Spleen (tissue), 11 donors: Measurements from ENCODE around the gene SELP. TPM values are rescaled to one million over a fixed set of nuclear protein-coding genes. Genes with fewer than 3 reads are reported as not detected.

Experiments
- DNase-seq: peaks from one replicate; pipeline ENCODE4 v3.0.0-alpha.2; 2020
- H3K27ac ChIP-seq, 8 donors: fragments of 200-600 bp; sonication (generic) in 7 of 8; 1 replicate in 4 of 8; 2 replicates in 4 of 8; pipeline versions ENCODE4 v1.5.0 to v1.8.0; 2016 to 2021; ENCODE audit warnings: inconsistent platforms in 4 of 8, mild to moderate bottlenecking in 4 of 8, moderate library complexity in 1 of 8
- H3K27me3 ChIP-seq, 7 donors: fragments of 200-600 bp; sonication (generic) in 6 of 7; replicated peaks in 1 of 7; 1 replicate in 4 of 7; 2 replicates in 3 of 7; pipeline versions ENCODE4 v1.5.0 to v1.8.0; 2016 to 2021; ENCODE audit warnings: inconsistent platforms in 3 of 7, mild to moderate bottlenecking in 1 of 7
- H3K36me3 ChIP-seq, 6 donors: fragments of 200-600 bp; sonication (generic) in 5 of 6; 1 replicate in 4 of 6; 2 replicates in 2 of 6; pipeline versions ENCODE4 v1.5.0 to v1.8.0; 2016 to 2021; ENCODE audit warnings: inconsistent platforms in 2 of 6
- H3K4me1 ChIP-seq, 6 donors: fragments of 200-600 bp; sonication (generic) in 5 of 6; 1 replicate in 3 of 6; 2 replicates in 3 of 6; pipeline versions ENCODE4 v1.5.0 to v1.8.0; 2016 to 2021; ENCODE audit warnings: inconsistent platforms in 3 of 6
- H3K4me3 ChIP-seq, 8 donors: fragments of 200-600 bp; sonication (generic) in 7 of 8; 1 replicate in 4 of 8; 2 replicates in 4 of 8; pipeline versions ENCODE4 v1.5.0 to v1.8.0; 2016 to 2021; ENCODE audit warnings: inconsistent platforms in 4 of 8, mild to moderate bottlenecking in 4 of 8, moderate library complexity in 2 of 8
- H3K9me3 ChIP-seq, 8 donors: fragments of 200-600 bp; sonication (generic) in 7 of 8; 1 replicate in 4 of 8; 2 replicates in 4 of 8; pipeline versions ENCODE4 v1.5.0 to v1.8.0; 2016 to 2021; ENCODE audit warnings: inconsistent platforms in 4 of 8
- CTCF ChIP-seq, 11 experiments: fragments of 200-600 bp in 7 of 11; fragments of 450-650 bp in 4 of 11; sonication (generic) in 4 of 11; IDR thresholded peaks in 8 of 11; conservative IDR thresholded peaks in 3 of 11; 1 replicate in 7 of 11; 2 replicates in 4 of 11; pipeline versions ENCODE4 v1.4.0 to v1.8.0; 2016 to 2021; ENCODE audit warnings: antibody characterized with exemption in 11 of 11, inconsistent platforms in 4 of 11, mild to moderate bottlenecking in 1 of 11
- POLR2A ChIP-seq, 3 donors: fragments of 450-650 bp; IDR thresholded peaks; one replicate each; pipeline ENCODE4 v1.5.1; 2017; ENCODE audit warnings: antibody characterized with exemption in 3 of 3, mild to moderate bottlenecking in 1 of 3
- POLR2AphosphoS5 ChIP-seq, 3 donors: sonication (generic); formaldehyde crosslinking; IDR thresholded peaks; one replicate each; pipeline ENCODE4 v1.5.1; 2017; ENCODE audit warnings: antibody characterized with exemption in 3 of 3
- WGBS, 5 donors: extraction: QIAGEN DNeasy Blood & Tissue Kit in 3 of 5; methylation state at CpG; one replicate each; pipeline versions ENCODE4 v1.1.5 to v1.1.7; 2013 to 2018; 5-methylcytosine and 5-hydroxymethylcytosine counted together
- intact Hi-C: fragments of 100-400 bp; cut with DNase I; formaldehyde crosslinking; loops from one replicate; pipeline ENCODE4 v1.15.0; 2023; ENCODE audit warnings: low total_unique reads
- polyA plus RNA-seq, 3 donors: library from polyadenylated mRNA; stranded (reverse); fragments of 200-250 nt; gene quantifications; one replicate each; pipeline ENCODE4 v1.2.1, GENCODE V29; 2013
- total RNA-seq, 7 donors: library from RNA; depleted of rRNA in 3 of 7; stranded (reverse); fragments of >200 nt in 3 of 7; fragmentation: NEBNext Ultra II Directional in 4 of 7; extraction: Animal tissue kit (Norgen Biotek cat#: 25700) in 4 of 7; gene quantifications; one replicate each; pipeline versions ENCODE4 v1.1.0 to v1.2.1, GENCODE V29; 2016 to 2021
- donor health status: healthy with polysubstance abuse.
- donor health status: DM: no; HTN: no; CAD: no; lungs with moderate emphysema.
- donor health status: DM: no; HTN: no; CAD: no.
- donor health status: Bipolar disorder and iron deficiency.
- donor health status: healthy.
- donor health status: DM: no; HTN: no; CAD: no.
- donor health status: DM: yes; HTN: yes; CAD: no.

Gene SELP
- total and polyA plus RNA-seq, 10 donors, result 0.97 to 7.6 (median 4.1) TPM

DNA sequence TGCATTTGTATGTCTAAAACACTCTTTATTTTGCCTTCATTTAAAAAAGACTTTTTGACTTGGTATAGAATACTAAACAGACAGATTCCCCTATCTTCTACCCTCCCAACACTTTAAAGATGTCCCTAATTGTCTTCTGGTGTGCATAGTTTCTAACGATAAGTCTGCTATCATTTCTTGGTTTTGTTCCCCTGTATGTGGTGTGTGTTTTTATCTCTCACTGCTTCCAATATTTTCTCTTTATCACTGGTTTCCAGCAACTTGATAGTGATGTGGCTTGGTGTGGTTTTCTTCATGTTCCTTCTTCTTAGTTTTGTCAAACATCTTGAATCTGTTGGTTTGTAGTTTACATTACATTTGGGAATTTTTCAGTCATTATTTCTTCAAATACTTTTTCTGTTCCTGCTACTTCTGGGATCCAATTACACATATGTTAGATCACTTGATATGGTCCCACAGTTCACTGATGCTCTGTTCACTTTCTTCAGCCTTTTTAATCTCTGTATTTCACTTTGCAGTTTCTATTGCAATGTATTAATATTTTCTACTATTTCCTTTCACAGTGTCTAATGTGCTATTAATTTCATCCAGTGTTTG lies 66.8 kb downstream of the SELP start:
- 83 to 98% (median 90%) methylated on average over 1 of the region's 1 CpG for WGBS, 5 donors
- DNase-seq, result no peak

DNA sequence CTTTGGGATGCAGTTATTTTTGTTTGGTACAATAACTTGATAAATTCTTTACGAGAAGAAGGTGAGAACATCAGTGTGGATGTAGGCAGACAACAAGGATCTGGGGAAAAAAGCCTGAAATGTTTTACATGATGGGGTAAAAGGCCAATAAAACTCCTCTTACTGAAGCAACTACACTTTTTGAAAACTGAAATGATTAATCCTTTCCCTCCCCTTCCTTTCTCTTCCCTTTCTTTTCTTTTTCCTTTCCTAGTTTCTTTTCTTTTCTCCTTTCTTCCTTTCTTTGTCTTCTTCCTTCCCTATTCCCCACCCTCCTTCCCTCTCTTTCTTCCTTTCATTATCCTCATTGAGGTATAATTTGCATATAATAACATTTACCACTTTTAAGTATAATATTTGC lies 68.2 kb downstream of the SELP start:
- DNase-seq, result no peak
- intact Hi-C loops, result no loop called here
- H3K36me3 ChIP-seq, result peaks cover 0 to 39% (median 0%) of the 10 kb centered on the region in 6 donors
- TF ChIP-seq CTCF (IDR thresholded peaks at IDR 0.05 in 8 of 11, conservative IDR thresholded peaks at IDR 0.05 in 3 of 11) (no peak), POLR2A (IDR thresholded peaks at IDR 0.05) (no peak), POLR2AphosphoS5 (IDR thresholded peaks at IDR 0.05) (no peak)
- peaks cover 0 to 17% (median 3%) of the 10 kb centered on the region in 8 donors for H3K9me3 ChIP-seq
- no peak overlapping the region for H3K4me3 ChIP-seq
- H3K4me1 ChIP-seq, result no peaks in the 10 kb centered on the region
- no peak overlapping the region for H3K27ac ChIP-seq
- H3K27me3 ChIP-seq, result no peaks in the 10 kb centered on the region
- WGBS, 5 donors, result 63 to 97% (median 91%) methylated on average over 1 of the region's 1 CpG

More for the DNA sequence above, 66.8 kb downstream of the SELP start:
- H3K4me1 ChIP-seq, result no peaks in the 10 kb centered on the region
- H3K4me3 ChIP-seq, result no peak overlapping the region
- H3K9me3 ChIP-seq, result peaks cover 0 to 17% (median 3%) of the 10 kb centered on the region in 8 donors
- intact Hi-C loops, result no loop called here
- no peaks in the 10 kb centered on the region for H3K27me3 ChIP-seq
- no peak overlapping the region for H3K27ac ChIP-seq
- H3K36me3 ChIP-seq, result peaks cover 0 to 25% (median 0%) of the 10 kb centered on the region in 6 donors
- no peak for TF ChIP-seq POLR2AphosphoS5 (IDR thresholded peaks at IDR 0.05)
- no peak for TF ChIP-seq CTCF (IDR thresholded peaks at IDR 0.05 in 8 of 11, conservative IDR thresholded peaks at IDR 0.05 in 3 of 11)
- no peak for TF ChIP-seq POLR2A (IDR thresholded peaks at IDR 0.05)

DNA sequence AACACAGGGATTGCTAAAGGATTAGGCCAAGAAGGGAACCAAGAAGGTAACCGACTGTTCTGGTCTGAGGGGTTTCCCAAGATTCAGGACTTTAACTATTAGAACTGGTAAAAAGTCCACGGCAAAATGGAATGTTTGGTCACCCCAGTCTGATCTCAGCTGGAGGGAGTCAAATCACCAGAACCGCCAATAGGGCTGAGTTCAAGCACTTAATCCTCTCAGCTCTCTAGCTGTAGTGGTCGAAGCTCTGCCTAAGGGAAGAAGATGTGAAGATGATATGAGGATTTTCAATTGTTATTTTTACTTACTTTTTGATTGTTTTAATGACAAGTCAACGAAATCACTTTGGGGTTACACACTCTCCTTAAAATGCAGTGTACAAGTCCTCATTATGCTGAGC lies 72.8 kb downstream of the SELP start:
- Histone ChIP-seq H3K27me3 (no peaks in the 10 kb centered on the region), H3K36me3 (peaks cover 0 to 62% (median 0%) of the 10 kb centered on the region in 6 donors), H3K4me3 (no peak overlapping the region), H3K9me3 (no peaks in the 10 kb centered on the region), H3K27ac (no peak overlapping the region), H3K4me1 (no peaks in the 10 kb centered on the region)
- 81 to 90% (median 87%) methylated on average over 5 of the region's 5 CpGs for WGBS, 5 donors
- intact Hi-C loops, result no loop called here
- TF ChIP-seq CTCF (IDR thresholded peaks at IDR 0.05 in 8 of 11, conservative IDR thresholded peaks at IDR 0.05 in 3 of 11) (no peak), POLR2A (IDR thresholded peaks at IDR 0.05) (no peak), POLR2AphosphoS5 (IDR thresholded peaks at IDR 0.05) (no peak)
- no peak for DNase-seq

DNA sequence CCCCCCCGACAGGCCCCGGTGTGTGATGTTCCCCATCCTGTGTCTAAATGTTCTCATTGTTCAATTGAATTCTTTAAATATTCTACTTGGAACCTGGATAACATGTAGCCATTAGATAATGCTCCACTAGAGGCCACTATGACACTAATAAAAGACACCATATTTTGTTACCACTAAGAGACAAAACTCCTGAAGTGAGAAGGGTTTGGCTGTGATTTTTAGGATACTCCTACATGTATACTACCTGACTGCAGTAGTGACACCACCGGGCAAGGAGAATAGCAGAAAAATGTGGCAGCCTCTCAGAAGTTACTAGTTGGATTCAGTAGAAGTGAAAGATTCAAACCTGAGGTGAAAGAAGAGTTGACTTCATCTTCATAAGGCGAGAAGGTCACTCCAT lies 79.6 kb downstream of the SELP start:
- no peaks in the 10 kb centered on the region for H3K4me1 ChIP-seq
- intact Hi-C loops, result no loop called here
- no peak overlapping the region for H3K27ac ChIP-seq
- no peaks in the 10 kb centered on the region for H3K9me3 ChIP-seq
- TF ChIP-seq CTCF (IDR thresholded peaks at IDR 0.05 in 8 of 11, conservative IDR thresholded peaks at IDR 0.05 in 3 of 11) (peak in 8 of 11 experiments; percentile 19 to 54 (median 38)), POLR2AphosphoS5 (IDR thresholded peaks at IDR 0.05) (no peak), POLR2A (IDR thresholded peaks at IDR 0.05) (no peak)
- H3K36me3 ChIP-seq, result peaks cover 0 to 47% (median 0%) of the 10 kb centered on the region in 6 donors
- no peaks in the 10 kb centered on the region for H3K27me3 ChIP-seq
- H3K4me3 ChIP-seq, result no peak overlapping the region
- WGBS, 5 donors, result 32 to 37% (median 35%) methylated on average over 4 of the region's 4 CpGs
- DNase-seq, result no peak
